GM21367 (cell line): ENCODE data around the gene DDX10.
"Not testable (repeated sequence)": the region's sequence is repeated elsewhere in the genome, so short reads cannot be mapped to it uniquely, and the experiment has no call there.

Experiments used
- ATAC-seq: cut with Tn5 transposase; IDR thresholded peaks from one replicate; pipeline ENCODE4 v1.9.1; 2021; ENCODE audit not compliant: unreplicated experiment

Gene DDX10

DNA sequence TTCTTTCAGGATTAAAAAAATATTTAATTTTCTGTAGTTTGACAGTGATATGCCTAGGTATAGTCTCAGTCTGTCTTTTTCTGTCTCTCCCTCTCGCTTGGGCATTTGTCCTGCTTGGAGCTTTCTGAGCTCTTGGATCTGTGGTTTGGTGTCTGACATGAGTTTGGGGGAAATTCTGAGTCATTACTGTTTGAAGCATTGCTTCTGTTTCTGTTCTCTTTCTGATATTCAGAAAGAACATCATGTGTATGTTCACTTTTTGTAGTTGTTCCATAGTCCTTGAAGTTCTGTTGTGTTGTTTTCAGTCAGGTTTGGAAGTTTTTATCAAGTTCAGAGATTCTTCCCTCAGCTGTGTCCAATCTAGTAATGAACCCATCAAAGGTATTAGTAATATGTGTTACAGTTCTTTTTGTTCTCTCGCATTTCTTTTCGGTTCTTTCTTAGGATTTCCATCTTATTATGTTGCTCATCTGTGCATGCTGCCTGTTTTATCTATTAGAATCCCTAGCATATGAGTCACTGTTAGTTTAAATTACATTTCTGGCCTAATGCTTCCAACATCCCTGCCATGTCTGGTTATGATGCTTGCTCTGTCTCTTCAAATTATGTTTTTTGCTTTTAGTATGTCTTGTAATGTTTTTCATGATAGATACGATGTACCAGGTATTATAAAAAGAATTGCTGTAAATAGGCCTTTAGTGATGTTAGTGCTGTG, 48.4 kb downstream of the DDX10 start:
- ATAC-seq = peak; percentile 74

DNA sequence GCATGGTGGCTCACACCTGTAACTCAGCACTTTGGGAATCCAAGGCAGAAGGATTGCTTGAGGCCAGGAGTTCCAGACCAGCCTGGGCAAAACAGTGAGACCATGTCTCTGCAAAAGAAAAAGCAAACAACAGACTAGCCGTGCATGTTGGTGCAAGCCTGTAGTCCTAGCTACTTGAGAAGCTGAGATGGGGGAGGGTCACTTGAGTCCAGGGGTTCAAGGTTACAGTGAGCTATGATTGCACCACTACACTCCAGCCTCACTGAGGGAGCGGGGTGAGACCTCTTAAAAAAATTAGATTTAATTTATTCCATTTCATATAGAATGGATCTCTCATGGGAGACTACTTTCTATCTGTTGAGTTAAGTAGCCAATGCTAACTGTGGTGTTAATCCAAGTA, 50.4 kb downstream of the DDX10 start:
- no peak for ATAC-seq

DNA sequence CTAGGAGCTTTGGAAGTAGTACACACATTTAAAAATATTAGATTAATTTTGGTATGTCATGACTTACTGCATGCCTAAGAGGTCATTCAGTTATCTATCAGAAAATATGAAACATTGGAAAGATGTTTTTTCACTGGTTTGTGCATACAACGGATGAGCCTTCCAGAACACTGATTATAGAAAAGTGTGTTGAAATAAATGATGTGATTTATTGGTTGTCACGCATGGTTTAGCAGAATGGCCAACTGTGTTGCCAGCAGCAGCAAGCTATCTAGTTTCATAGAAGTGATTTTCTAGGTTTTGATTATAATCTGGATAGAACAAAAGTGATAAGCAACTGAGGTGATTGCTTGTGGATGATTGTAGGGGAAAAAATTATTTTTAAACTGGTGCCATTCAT, 53.6 kb downstream of the DDX10 start:
- no peak for ATAC-seq

DNA sequence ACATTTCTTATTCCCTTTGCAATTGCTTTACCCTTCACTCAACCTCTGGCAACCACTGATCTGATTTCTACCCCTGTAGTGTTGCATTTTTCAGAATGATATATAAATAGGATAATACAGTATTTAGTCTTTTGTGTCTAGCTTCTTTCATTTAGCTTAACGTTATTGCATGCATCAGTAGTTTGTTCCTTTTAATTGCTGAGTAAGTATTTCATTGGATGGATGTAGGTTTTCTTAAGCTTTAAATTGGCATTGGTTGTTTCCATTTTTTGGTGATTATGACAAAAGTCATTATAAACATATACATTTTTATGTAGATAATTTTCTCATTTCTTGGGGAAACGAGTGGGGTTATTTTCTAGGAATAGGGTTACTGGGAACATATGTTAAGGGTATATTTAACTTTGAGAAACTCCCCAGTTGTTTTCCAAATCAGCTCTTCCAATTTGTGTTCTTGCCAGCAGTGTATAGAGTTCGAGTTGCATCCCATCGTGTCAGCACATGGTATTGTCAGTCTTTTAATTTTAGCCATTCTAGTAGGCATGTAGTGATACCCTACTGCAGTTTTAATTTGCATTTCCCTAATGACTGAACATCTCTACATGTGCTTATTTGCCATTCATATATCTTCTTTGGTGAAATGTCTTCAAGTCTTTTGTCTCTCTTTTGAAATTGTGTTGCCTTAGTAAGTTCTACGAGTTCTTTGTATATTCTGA, 60.3 kb downstream of the DDX10 start:
- ATAC-seq = no peak

DNA sequence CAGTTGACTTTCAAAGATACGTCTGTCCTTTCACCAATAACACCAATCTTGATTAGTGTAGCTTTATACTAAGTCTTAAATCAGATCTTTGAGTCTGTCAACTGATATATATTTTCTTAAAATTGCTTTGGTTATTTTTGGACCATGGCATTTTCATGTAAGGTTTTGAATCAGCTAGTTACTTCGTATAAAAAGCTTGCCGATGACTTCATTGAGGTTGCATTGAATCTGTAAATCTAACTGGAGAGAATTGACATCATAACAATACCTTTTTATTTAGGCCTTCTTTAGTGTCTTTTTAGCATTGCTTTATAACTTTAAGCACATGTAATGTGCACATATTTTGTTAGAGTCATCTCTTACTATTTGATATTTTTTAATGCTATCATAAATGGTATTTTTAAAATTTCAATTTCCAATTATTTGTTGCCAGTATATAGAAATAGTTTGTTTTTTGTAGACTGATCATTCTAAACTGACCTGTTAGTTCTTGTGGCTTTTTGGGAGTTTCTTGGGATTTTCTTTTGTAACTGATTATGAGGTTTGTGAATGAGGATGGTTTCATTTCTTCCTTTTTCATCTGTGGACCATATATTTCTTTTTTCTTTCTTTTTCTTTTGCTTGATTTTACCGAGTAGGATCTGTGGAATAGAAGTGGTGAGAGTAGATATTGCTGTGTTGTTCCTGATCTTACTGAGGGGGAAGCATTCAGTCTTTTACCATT, 61.4 kb downstream of the DDX10 start:
- no peak for ATAC-seq

DNA sequence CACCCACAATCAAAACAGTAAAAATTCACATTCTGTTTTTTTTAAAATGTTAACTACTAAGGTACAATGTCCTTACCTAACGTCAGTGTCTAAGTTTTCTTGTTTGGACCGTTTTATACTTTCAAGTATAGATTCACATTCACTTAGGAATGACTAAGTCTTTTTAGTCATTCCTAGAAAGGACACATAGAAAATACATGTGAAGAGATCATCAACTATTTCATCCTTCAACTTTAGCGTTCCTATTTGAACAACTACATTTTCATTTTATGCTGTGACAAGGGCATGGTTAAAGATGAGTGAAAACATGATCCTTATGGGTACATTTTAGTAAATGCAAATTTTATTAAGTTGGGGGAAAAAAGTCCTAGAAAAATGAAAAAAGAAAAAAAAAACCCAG, 62.8 kb downstream of the DDX10 start:
- ATAC-seq = no peak

DNA sequence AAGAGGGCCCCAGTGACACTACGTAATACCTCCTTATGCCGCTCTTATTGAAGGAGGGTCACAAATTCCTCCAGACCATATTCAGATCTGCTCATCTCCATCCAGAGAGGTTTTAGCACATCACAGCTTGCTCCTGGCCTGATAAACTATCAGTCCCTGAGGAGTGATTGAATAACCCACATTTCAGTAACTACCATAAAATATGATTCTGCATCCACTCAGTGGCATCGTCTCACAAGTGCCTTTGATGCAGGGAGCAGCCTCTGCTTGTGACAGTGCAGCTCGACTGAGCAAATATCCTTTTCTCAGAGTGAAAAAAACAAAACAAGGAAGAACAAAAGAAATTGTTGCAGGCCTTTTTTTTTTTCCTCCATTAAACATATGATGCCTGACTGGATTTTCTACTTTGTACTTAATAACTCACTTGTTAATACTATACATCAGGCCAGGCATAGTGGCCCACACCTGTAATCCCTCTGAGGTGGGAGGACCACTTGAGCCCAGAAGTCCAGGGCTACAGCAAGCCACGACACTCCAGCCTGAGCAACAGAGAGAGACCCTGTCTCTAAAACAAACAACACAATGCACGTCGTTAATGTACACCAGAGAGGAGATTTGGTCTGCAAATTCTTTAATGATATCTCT, 64.5 kb downstream of the DDX10 start:
- ATAC-seq = no peak

DNA sequence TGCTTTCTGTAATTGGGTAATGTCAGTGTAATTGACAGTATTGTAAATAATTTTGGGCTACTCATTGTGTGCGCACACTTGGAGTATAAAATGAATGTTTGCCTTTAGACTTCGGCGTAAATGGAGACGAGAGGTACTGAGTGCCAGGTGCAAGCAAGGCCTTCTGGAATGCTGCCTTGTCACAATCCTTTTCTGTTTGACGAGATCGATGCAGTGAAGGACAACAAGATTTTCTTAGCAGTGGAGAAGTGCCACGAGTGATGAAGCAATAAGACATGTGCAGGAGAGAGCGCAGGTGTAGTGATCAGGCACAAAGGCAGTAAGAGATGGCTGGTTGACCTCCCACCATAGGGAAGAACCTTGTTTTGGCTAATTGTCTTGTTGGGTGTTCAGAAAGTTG, 67.5 kb downstream of the DDX10 start:
- no peak for ATAC-seq

DNA sequence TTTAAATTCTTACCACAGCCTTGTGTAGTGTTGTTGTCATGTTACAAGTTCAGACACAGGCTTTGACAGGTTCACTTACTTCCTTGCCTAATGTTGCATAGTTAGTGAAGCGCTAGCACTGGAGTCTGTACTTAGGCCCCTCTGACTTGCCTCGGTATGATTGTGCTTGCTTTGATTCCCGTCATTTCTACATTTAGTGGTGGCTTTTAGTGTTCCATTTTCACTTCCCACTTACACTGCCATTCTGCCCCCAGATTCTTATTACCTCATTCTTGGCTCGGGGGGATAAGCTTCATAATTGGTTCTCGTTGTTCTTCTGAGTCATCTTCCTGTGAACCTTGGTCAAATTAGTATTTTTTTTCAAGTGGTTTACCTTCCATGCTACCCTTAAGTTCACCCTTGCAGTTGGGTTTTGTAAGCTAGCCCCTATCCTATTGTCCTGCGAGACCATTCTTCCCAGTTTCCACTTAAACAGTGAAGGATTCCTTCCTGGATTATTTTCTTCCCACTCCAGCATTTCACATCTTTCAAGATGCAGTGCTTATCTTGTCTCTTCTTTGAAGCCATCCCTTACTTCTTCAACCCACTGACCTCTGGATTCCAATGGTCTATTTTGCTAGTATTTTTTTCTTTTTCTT, 68.7 kb downstream of the DDX10 start:
- ATAC-seq = peak; percentile 88

DNA sequence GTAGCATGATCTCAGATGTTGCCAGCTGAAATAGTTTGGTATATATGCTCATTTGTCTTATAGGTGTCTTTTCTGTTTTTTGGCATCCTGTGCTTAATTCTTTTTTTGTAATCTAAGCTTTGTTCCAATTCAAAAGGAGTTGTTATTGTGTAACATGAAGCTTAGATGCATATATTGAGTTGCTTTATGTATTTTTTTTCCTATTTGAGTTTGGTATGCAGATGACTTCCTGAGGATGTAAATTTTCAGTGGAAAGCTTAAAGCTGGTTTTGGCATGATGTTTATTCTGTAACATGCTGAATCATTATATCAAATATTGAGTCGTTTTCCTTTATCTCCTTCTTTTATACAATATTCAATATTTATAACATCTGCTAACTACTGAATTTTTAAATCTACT, 69.4 kb downstream of the DDX10 start:
- ATAC-seq = no peak

DNA sequence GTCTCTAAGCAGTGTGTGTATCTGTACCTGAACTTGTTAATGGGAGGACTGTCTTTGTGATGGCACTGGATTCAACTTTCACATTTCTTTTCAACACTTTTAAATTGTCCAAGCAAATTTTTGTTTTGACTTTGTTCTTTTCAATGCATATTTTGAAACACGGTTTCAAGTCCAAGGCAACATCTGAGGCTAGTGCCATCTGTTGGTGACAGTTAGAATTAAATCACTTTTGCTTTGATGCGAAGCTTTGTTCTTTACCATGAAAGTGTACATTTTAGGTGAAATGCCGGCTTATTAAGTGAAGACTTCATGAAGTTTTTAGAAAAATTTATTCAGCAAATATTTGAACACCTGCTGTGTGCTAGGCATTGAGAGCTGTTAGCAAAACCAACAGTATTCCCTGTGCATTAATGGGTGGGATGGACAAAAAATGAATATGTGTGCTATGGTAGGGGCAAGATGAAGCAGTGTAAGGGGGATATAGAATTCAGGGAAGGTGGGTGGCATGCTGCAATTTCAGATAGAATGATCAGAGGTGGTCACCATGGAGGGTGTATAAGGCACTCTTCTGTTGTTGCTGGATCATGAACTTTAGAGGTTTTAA, 70.2 kb downstream of the DDX10 start:
- ATAC-seq = no peak

DNA sequence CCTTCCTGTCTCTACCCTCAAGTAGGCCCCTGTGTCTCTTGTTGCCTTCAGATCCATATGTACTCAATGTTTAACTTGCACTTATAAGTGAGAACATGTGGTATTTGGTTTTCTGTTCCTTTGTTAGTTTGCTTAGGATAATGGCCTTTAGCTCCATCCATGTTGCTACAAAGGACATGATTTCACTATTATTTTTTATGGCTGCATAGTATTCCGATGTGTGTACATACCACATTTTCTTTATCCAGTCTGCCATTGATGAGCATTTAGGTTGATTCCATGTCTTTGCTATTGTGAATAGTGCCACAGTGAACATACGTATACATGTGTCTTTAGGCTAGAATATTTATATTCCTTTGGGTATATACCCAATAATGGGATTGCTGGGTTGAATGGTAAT, 75.3 kb downstream of the DDX10 start:
- not testable (repeated sequence) for ATAC-seq

DNA sequence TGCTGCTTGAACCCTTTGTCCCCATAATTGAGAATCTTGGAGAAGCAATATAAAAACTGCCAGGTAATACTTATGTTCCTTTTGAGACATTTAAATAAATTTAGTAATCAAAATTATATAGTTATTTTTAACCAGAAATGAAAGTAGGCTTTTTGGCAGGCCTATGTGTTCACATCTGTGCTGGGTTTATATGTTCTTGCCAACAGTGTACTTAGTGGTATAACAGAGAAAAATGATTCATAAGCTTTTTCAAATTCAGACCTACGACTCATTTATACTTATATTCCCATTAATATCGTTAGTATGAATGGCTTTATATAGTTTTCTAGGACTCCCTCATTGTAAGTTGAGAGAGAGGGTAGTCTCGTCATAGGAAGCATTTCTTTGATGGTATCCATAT, 79.0 kb downstream of the DDX10 start:
- no peak for ATAC-seq

DNA sequence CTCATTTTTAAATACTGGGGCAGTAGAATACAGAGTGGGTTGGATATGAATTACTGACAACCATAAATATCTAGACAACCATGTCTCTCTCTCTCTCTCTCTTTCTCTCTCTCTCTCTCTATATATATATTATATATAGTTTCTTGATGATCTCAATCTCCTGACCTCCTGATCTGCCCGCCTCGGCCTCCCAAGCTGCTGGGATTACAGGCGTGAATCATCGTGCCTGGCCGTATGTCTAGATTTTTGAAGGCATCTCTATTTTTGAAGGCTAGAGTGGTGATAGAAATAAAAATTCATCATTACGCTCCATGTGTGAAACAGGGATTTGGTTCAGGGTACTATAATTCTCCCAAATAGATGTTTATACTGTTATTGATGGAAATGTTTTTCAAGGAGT, 84.1 kb downstream of the DDX10 start:
- no peak for ATAC-seq

DNA sequence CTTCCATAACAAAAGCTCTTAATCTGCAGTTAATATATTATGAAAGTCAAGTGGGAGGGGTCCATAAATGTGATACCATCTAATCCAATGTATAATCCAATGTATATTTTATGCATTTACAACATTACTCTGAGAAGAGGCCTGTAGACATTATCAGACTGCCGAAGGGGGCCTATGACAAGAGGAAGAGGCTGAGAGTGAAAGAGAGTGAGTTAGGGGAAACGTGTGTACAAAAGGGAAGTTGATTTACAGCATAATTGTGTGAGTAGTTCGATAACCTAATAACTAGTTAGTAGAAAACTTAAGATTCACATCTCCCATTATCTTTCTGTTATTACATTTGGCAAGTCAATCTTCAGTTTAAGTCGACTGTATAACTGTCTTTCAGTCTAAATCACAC, 86.6 kb downstream of the DDX10 start:
- ATAC-seq = no peak

DNA sequence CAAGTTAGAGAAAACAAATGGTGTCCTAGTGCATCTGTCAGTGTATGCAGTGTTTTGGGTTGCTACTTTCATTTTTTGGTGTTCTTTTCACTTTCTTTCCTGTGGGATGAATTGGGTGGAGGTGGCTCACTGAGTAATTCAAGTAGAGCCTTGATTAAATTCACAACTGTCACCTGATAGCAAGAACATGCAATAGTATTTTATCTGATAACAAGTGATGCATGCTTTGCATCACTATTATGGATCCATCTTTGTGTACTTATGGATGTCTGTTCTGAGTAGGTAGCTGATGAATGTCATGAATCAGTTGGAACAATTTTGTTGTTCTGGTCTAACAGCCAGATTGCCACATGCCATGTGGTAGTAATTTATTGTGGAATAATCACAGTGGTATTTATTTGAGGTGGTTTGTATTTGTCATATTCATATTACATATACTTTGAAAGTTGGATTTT, 87.5 kb downstream of the DDX10 start:
- no peak for ATAC-seq

DNA sequence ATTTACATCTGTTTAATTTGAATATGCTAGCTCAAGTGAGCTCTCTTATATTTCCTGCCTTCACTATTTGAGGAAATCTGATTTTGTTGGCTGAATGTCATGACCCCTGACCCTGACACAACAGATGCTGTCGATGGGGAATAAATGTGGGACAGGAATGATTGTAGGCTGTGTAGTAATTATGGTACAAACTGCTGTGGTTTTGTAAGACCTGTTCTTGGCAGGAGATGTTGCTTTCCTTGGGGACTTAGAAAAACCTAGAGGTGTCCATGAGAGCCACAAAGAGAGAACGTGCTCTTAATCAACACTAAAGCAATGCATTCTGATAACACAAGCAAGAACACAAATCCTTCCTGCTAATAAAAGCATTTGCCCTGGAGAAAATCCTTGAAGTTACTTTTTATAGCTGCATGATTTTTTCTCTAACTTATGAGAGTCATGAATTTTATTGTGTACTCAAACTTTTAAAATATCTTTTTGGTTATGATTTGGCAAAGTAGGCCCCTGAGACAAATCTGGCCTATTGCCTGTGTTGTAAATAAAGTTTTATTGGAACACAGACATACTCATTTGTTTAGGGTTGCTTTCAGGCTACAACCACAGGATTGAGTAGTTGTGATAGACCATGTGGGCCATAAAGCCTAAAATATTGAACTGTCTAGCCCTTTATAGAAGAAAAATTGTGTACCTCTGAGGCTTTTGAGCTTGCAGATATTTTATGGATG, 90.2 kb downstream of the DDX10 start:
- no peak for ATAC-seq

DNA sequence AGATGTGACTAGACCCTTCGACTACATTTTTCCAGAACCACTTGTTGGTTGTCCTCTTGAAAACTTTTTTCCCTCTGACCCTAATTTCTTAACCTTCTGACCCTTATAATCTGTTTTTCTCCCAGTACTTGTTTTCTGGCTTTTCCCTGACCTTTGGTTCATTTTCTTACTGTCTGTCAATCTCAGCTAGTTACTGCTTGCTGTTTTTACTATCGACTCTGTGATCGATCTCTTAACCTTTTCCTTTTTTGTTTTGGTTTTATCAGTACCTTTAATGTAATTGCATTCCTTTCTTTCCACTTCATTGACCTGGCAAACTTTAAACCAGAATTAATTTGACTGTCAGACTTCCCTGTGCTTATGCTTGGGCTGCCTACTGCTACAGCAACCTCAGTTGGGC, 92.8 kb downstream of the DDX10 start:
- ATAC-seq = no peak

DNA sequence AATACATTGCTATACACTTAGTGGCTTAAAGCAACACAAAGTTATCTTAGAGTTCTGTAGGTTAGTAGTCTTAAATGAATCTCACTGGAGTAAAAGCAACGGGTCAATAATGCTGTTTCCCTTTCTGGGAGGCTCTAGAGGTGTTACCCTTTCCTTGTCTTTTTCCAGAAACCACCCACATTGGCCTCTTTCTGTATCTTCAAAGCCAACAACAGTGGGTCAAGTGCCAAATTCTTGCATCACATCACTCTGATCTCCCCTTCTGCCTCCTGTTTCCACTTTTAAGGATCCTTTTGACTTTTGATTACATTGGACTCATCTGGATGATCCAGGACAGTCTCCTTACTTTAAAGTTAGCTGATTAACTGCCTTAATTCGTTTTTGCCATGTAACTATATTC, 93.6 kb downstream of the DDX10 start:
- ATAC-seq = no peak

DNA sequence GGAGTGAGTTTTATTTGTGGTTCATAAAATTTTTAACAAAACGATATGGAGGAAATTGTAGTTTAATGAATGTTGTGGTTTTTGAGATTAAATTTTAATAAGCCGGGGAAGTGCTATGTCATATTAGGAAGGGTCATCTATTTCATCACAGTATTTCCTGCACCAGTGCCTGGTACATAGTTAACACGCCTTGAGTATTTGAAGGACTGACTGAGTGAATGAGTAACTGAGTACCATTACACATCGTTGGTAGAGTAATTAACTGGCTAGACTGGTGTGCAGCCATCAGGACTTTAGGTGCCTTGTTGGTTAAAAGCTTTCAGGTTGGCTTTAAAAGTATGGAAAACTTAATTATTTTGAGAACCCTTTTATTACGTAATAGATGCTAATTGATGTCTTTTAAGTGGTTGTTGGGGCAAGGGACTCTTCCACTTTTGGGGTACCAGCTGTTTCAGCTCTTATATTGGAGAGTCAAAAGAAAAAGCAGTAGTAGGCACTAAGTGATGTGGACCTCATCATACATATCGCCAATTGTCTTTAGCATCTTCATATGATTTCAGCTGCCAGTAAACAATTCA, 101.8 kb downstream of the DDX10 start:
- no peak for ATAC-seq
